Naive B cell (primary cell): ENCODE measurements around the gene NAALADL2. TPM values are rescaled to one million over a fixed set of nuclear protein-coding genes. Genes with fewer than 3 reads are reported as not detected.
"Not testable (repeated sequence)": the region's sequence is repeated elsewhere in the genome, so short reads cannot be mapped to it uniquely, and the experiment has no call there.

Source experiments
- ATAC-seq, 2 donors: fragments of 150-1000 bp; cut with Tn5 transposase; 2 replicates each; pipeline ENCODE4 v1.10.0; 2021; ENCODE audit warnings: low read depth in 2 of 2, mild to moderate bottlenecking in 2 of 2, moderate library complexity in 2 of 2
- DNase-seq: peaks from one replicate; pipeline ENCODE4 v3.0.0; 2022
- H3K27ac Mint-ChIP-seq, 6 donors: one replicate each; pipeline ENCODE4 v1.8.0; 2020 to 2022; ENCODE audit warnings: mild to moderate bottlenecking in 6 of 6, mixed read lengths in 6 of 6, moderate library complexity in 5 of 6, inconsistent platforms in 2 of 6
- H3K27me3 Mint-ChIP-seq, 3 donors: one replicate each; pipeline ENCODE4 v1.8.0; 2021 to 2022; ENCODE audit warnings: mixed read lengths in 3 of 3, mild to moderate bottlenecking in 1 of 3
- H3K36me3 Mint-ChIP-seq, 2 donors: one replicate each; pipeline ENCODE4 v1.8.0; 2020 to 2022; ENCODE audit warnings: mixed read lengths in 2 of 2, inconsistent platforms in 1 of 2, mild to moderate bottlenecking in 1 of 2
- H3K4me1 Mint-ChIP-seq, 3 donors: one replicate each; pipeline ENCODE4 v1.8.0; 2020 to 2022; ENCODE audit warnings: mixed read lengths in 3 of 3, inconsistent platforms in 1 of 3, mild to moderate bottlenecking in 1 of 3, moderate library complexity in 1 of 3
- H3K4me3 Mint-ChIP-seq, 8 donors: one replicate each; pipeline ENCODE4 v1.8.0; 2020 to 2022; ENCODE audit warnings: mild to moderate bottlenecking in 8 of 8, mixed read lengths in 8 of 8, moderate library complexity in 8 of 8, inconsistent platforms in 2 of 8
- H3K9me3 Mint-ChIP-seq, 7 donors: one replicate each; pipeline ENCODE4 v1.8.0; 2020 to 2022; ENCODE audit warnings: mixed read lengths in 7 of 7, mild to moderate bottlenecking in 5 of 7, inconsistent platforms in 2 of 7, moderate library complexity in 1 of 7
- polyA plus RNA-seq, 6 donors: library from polyadenylated mRNA; unstranded; fragments of 300-500 nt; fragmentation: Illumina TruSeq; gene quantifications; one replicate each; pipeline ENCODE4 v1.2.3, GENCODE V29; 2021; ENCODE audit warnings: low read depth in 6 of 6

Gene NAALADL2
- polyA plus RNA-seq, 6 donors from 2014 or later: not detected

DNA sequence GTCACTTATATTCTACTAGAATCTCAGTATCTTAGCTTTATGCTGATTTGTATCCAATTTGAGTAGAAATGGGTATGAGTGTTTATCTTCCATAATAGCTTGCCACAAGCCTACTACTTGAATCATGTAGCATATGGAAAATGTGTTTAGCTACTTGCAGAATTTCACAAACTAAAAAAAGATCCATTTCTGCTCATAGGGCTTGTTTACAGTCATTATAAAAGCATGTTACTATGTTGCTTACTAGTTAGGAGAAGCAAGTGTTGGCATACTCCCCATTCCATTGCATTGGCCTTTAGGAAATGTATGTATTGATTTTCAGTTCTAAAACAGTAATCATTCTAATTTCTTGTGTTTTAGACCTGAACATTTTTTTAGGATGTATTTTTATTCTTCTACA, 939.2 kb downstream of the NAALADL2 start:
- Mint-ChIP-seq H3K27me3 (no peaks in the 10 kb centered on the region), H3K27ac (no peak overlapping the region), H3K9me3 (peaks cover 0 to 6% (median 3%) of the 10 kb centered on the region in 7 donors), H3K36me3 (no peaks in the 10 kb centered on the region), H3K4me3 (no peak overlapping the region), H3K4me1 (no peaks in the 10 kb centered on the region)
- DNase-seq (no peak), ATAC-seq (no peak)

DNA sequence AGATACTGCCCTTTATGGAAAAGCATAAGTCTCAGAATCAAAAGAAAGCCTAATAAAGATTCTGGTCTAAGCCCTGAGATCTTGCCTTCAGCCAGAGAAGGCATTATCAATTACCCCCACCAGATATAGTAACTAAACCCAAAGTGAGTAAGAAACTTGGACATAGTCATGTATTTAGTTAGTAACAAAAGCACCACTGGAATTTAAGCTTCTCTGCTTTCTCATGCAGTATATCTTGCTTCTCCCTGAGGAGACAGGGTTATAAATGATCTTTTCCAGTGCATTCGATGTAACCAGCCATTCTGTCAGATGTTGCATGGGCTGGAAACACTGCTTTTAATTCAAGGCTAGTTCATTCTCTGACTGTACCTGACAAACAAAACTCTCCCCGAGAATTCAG, 946.7 kb downstream of the NAALADL2 start:
- ATAC-seq (no peak), DNase-seq (no peak)
- H3K27ac Mint-ChIP-seq: no peak overlapping the region
- H3K4me1 Mint-ChIP-seq: no peaks in the 10 kb centered on the region
- no peak overlapping the region for H3K4me3 Mint-ChIP-seq
- H3K27me3 Mint-ChIP-seq: no peaks in the 10 kb centered on the region
- no peaks in the 10 kb centered on the region for H3K9me3 Mint-ChIP-seq
- no peaks in the 10 kb centered on the region for H3K36me3 Mint-ChIP-seq

DNA sequence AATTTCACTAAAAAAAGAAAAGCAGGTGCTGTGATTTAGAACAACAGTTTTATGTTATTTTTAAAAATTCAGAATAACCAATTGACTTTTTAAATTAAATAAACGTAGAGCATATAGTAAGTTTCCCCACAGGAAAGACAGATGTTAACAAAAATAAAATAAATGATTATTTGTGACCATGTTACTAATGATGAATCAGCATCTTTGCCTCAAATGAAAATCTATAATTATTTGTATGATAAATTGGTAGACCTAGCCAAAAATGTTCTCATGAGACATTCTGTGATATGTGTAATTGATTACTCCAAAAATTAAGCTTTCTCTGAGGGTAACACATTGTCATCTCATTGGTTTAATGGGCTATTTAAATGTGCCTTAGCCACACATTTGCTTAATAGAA, 948.0 kb downstream of the NAALADL2 start:
- Mint-ChIP-seq H3K36me3 (no peaks in the 10 kb centered on the region), H3K4me3 (no peak overlapping the region), H3K9me3 (no peaks in the 10 kb centered on the region), H3K27ac (no peak overlapping the region), H3K4me1 (no peaks in the 10 kb centered on the region), H3K27me3 (no peaks in the 10 kb centered on the region)
- ATAC-seq: no peak
- no peak for DNase-seq

DNA sequence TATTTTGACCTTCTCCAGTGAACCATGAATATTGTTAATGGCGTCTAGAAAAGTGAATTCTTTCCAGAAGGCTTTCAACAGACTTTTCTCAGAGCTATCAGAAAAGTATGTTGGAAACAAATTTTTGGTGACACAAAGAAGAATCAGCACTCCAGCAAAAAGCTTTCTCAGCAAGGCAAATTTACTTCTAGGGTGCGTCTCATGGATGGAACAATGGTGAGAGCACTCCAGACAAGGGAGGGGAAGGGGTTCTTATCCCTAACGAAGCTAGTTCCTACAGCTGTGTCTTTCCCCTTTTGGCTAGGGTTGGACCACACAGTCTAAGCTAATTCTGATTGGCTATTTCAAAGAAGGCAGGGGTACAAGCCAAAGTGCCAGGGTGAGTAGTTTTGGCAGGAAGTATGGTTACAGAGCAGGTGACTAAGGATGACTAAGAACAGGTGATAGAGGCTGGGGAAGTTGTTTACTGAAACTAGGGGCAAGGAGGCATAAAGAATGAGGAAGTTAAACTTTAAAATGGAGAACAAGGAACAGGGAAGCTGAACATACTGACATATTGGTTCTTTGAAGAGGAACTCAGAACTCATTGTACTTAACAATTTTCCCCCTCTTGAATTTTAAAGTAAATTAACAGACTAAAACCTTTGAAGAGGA, 959.8 kb downstream of the NAALADL2 start:
- Mint-ChIP-seq H3K4me3 (peak overlapping the region in 1 of 8 donors; percentile 29), H3K27me3 (no peaks in the 10 kb centered on the region), H3K4me1 (peaks cover 6 to 17% (median 17%) of the 10 kb centered on the region in 3 donors), H3K27ac (peak overlapping the region in 2 of 6 donors; percentile 33 to 85), H3K36me3 (peaks cover 0 to 9% of the 10 kb centered on the region in 2 donors), H3K9me3 (peaks cover 21 to 69% (median 35%) of the 10 kb centered on the region in 7 donors)
- DNase-seq (no peak), ATAC-seq (peak; percentile 40 to 54)

DNA sequence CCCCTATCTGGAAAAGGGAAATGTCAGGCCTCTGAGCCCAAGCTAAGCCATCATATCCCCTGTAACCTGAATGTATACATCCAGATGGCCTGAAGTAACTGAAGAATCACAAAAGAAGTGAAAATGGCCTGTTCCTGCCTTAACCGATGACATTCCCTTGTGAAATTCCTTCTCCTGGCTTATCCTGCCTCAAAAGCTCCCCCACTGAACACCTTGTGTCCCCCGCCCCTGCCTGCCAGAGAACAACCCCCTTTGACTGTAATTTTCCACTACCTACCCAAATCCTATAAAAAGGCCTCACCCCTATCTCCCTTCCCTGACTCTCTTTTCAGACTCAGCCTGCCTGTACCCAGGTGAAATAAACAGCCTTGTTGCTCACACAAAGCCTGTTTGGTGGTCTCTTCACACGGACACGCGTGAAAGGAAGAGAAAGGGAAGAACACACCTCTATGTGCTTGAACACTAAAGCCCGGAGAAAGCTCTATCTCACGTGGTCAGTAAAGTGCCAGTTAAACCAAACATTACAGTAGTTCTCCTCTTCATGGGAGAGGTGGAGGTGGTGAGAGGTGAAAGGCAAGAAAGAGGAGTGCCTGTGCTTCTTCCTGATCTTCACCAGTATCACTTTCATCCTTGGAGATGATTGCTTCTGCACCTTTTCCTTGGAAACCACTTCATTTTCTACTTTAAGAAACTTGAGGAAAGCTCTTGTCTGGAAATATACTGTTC, 963.8 kb downstream of the NAALADL2 start:
- H3K4me3 Mint-ChIP-seq, H3K36me3 Mint-ChIP-seq, H3K27me3 Mint-ChIP-seq, DNase-seq, ATAC-seq: not testable (repeated sequence)
- peaks cover 6 to 17% (median 17%) of the 10 kb centered on the region in 3 donors for H3K4me1 Mint-ChIP-seq
- H3K9me3 Mint-ChIP-seq: peaks cover 10 to 36% (median 24%) of the 10 kb centered on the region in 7 donors
- peak overlapping the region in 1 of 6 donors; percentile 42 for H3K27ac Mint-ChIP-seq

DNA sequence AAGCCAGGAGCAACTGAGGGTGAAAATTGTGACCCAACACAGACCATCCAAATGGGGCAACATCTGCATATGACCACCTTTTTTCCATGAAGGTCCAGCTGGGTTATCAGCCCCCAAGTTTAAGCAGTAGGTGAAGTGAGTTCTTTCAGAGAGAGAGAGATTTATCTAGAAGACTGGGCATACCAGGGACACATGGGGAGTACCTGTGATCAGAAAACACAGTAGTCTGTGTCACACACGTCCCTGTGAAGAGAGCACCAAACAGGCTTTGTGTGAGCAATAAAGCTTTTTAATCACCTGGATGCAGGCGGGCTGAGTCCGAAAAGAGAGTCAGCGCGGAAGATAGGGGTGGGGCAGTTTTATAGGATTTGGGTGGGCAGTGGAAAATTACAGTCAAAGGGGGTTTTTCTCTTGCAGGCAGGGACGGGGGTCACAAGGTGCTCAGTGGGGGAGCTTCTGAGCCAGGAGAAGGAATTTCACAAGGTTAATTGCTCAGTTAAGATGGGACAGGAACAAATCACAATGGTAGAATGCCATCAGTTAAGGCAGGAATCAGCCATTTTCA, 966.0 kb downstream of the NAALADL2 start:
- H3K27me3 Mint-ChIP-seq, H3K4me1 Mint-ChIP-seq, H3K27ac Mint-ChIP-seq, ATAC-seq, DNase-seq, H3K36me3 Mint-ChIP-seq, H3K4me3 Mint-ChIP-seq: not testable (repeated sequence)
- H3K9me3 Mint-ChIP-seq: peaks cover 4 to 17% (median 9%) of the 10 kb centered on the region in 7 donors

DNA sequence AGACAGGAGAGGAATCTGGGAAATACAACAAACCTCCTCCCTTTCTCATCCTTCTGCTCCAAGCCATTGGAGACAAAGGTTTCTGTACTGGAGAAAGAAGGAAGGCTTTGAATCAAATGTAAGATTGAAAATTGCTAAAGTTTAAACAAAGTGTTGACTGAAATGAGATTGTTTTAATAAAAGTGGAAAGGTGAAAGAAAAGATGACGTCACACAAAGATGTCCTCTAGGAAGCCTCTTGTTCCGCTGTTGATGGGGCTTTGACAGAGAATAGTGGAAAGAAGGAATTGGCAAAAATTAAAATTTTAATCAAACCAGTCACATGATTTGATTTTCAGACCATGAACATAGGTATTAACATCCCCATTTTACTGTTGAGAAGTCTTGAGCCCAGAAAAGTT, 967.6 kb downstream of the NAALADL2 start:
- Mint-ChIP-seq H3K27me3 (no peaks in the 10 kb centered on the region), H3K4me3 (no peak overlapping the region), H3K9me3 (peaks cover 2 to 6% (median 4%) of the 10 kb centered on the region in 7 donors), H3K4me1 (no peaks in the 10 kb centered on the region), H3K36me3 (peaks cover 0 to 9% of the 10 kb centered on the region in 2 donors), H3K27ac (no peak overlapping the region)
- ATAC-seq (no peak), DNase-seq (no peak)

DNA sequence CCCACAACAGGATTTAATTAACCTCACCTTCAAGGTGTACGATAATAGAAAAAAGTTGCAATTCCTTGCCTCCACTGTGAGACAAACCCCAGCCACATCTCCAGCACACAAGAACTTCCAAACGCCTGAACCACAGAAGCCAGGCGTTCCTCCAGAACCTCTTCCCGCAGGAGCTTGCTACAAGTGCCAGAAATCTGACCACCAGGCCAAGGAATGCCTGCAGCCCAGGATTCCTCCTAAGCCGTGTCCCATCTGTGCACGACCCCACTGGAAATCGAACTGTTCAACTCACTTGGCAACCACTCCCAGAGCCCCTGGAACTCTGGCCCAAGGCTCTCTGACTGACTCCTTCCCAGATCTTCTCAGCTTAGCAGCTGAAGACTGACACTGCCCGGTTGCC, 970.7 kb downstream of the NAALADL2 start:
- not testable (repeated sequence) for H3K4me1 Mint-ChIP-seq, H3K9me3 Mint-ChIP-seq, H3K27ac Mint-ChIP-seq, H3K4me3 Mint-ChIP-seq, DNase-seq, H3K27me3 Mint-ChIP-seq, ATAC-seq, H3K36me3 Mint-ChIP-seq

DNA sequence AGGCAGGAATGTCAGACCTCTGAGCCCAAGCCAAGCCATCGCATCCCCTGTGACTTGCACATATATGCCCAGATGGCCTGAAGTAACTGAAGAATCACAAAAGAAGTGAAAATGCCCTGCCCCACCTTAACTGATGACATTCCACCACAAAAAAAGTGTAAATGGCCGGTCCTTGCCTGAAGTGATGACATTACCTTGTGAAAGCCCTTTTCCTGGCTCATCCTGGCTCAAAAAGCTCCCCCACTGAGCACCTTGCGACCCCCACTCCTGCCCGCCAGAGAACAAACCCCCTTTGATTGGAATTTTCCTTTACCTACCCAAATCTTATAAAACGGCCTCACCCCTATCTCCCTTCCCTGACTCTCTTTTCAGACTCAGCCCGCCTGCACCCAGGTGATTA, 976.6 kb downstream of the NAALADL2 start:
- not testable (repeated sequence) for H3K36me3 Mint-ChIP-seq, DNase-seq, H3K27ac Mint-ChIP-seq, H3K4me1 Mint-ChIP-seq, ATAC-seq, H3K27me3 Mint-ChIP-seq, H3K4me3 Mint-ChIP-seq, H3K9me3 Mint-ChIP-seq

DNA sequence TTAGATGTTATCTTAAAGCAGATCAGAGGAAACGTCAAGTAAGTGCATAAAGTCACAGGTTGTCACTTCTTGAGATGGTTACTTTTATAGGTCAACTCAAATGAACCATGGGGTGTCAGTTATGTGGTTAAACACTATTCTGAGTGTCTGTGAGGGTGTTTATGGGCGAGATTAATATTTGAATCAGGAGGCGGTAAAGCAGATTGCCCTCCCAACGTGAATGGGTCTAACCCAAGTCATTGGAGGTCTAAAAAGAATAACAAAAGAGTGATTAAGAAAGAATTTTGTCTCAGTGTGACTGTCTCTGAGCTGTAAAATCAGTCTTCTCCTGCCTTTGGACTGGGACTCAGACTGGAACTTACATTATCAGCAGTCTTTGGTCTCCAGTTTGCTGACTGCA, 977.5 kb downstream of the NAALADL2 start:
- no peak for DNase-seq

DNA sequence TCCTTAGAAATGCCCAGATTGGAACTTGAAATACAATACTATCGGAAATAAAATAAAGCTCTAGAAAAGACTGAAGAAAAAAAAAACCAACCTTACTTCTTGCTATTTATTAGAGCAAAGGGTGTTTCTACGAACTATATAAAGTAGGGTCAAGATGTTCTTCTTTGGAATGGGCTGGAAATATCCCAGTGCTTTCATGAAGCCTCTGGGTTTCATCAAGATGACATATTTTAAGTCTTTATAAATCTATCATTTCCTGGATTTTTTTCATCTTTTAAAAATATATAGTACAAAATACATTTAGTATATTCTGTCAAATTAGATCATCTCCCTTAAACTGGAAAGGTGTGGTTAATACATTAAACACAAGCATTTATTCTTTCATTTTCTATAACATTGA, 978.8 kb downstream of the NAALADL2 start:
- Mint-ChIP-seq H3K4me1 (no peaks in the 10 kb centered on the region), H3K9me3 (peaks cover 0 to 3% (median 0%) of the 10 kb centered on the region in 7 donors), H3K36me3 (no peaks in the 10 kb centered on the region), H3K27ac (no peak overlapping the region), H3K4me3 (no peak overlapping the region), H3K27me3 (no peaks in the 10 kb centered on the region)
- DNase-seq (no peak), ATAC-seq (no peak)

More for the DNA sequence above, 977.5 kb downstream of the NAALADL2 start:
- no peak overlapping the region for H3K4me3 Mint-ChIP-seq
- H3K27me3 Mint-ChIP-seq: no peaks in the 10 kb centered on the region
- H3K9me3 Mint-ChIP-seq: peaks cover 0 to under 1% (median 0%) of the 10 kb centered on the region in 7 donors
- no peaks in the 10 kb centered on the region for H3K36me3 Mint-ChIP-seq
- H3K27ac Mint-ChIP-seq: no peak overlapping the region
- H3K4me1 Mint-ChIP-seq: no peaks in the 10 kb centered on the region
- ATAC-seq: no peak

DNA sequence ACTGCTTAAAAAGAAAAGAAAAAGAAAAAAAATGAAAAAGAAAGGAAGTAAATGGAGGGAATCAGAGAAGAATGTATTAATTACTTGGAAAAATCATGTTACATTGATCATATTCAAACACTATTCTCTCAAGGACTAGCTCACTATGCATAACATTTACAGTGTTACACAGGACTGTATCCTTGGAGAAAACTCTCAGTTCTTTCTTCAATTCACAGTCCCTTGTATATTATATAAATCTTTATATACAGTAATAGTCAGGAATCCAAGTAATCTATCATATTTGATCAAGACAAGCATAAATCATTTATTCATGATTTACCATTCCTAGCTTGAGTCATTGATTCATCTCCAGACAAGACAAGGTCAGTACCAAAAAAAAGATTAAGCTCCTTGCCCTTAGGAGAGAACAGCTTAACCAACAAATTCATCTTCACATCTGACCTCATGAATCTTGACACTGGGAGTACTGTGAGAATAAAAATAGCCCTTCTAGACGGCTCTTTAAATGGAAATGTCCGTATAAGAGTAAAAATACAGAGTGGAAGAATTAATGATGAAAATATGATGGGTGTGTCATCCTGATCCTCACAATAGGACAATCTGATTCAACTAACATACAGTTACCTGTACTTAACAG, 980.4 kb downstream of the NAALADL2 start:
- no peak overlapping the region for H3K27ac Mint-ChIP-seq
- DNase-seq (no peak), ATAC-seq (no peak)
- H3K4me3 Mint-ChIP-seq: no peak overlapping the region
- no peaks in the 10 kb centered on the region for H3K4me1 Mint-ChIP-seq
- peaks cover 0 to 4% (median 0%) of the 10 kb centered on the region in 7 donors for H3K9me3 Mint-ChIP-seq
- H3K27me3 Mint-ChIP-seq: no peaks in the 10 kb centered on the region
- H3K36me3 Mint-ChIP-seq: no peaks in the 10 kb centered on the region

DNA sequence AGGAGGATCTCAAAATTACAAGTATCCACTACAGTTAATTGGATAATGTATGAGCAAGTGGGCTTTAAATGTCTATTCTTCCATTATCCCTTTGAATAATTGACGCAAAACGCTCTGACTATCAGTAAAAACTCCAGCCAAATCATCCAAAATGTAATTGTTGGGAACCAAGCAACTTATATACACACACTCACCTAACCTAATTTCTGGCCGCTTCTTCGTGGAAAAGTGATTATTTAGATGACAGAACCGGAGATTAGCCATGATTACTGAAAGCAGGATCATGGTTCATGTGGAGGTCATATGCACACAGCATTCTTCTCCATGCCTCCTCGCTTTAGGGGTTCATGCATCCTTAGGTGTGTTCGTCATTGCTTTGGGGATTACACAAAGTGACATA, 992.4 kb downstream of the NAALADL2 start:
- ATAC-seq (no peak), DNase-seq (no peak)
- no peaks in the 10 kb centered on the region for H3K36me3 Mint-ChIP-seq
- H3K4me1 Mint-ChIP-seq: no peaks in the 10 kb centered on the region
- H3K9me3 Mint-ChIP-seq: peaks cover 0 to 4% (median 0%) of the 10 kb centered on the region in 7 donors
- no peak overlapping the region for H3K4me3 Mint-ChIP-seq
- H3K27ac Mint-ChIP-seq: no peak overlapping the region
- no peaks in the 10 kb centered on the region for H3K27me3 Mint-ChIP-seq
